ENCODE measurements around the gene RRBP1. TPM values are rescaled to one million over a fixed set of nuclear protein-coding genes. Genes with fewer than 3 reads are reported as not detected.

Gene RRBP1
- total RNA-seq, 1 experiment from 2014 or later = 75.9 TPM

- no peak for DNase-seq (ENCODE audit: low spot score)
- intact Hi-C loops (cut with micrococcal nuclease; ENCODE audit: unreplicated experiment) = no loop called here
- no TSS peak for BruUV-seq (replicated peaks)
- no peaks in the 10 kb centered on the region for H3K27me3 ChIP-seq (replicated peaks; ENCODE audit: insufficient read depth, low read depth, low read length, poor library complexity)
- peaks cover 27% of the 10 kb centered on the region for H3K36me3 ChIP-seq (ENCODE audit: insufficient read depth, low read length, poor library complexity, severe bottlenecking)
- no peaks in the 10 kb centered on the region for H3K4me1 ChIP-seq (ENCODE audit: insufficient read depth, low read length, poor library complexity, severe bottlenecking)
- TF ChIP-seq CTCF (conservative IDR thresholded peaks at IDR 0.05; ENCODE audit: low read depth, low read length) (no peak), EZH2 (IDR thresholded peaks at IDR 0.05; ENCODE audit: borderline replicate concordance, low read depth, low read length, poor library complexity, severe bottlenecking) (no peak)
- H3K27ac ChIP-seq (ENCODE audit: low read depth, low read length, poor library complexity, severe bottlenecking) = no peak overlapping the region
- CTCF ChIA-PET = no interaction called here
- no peaks in the 10 kb centered on the region for H3K9me3 ChIP-seq (ENCODE audit: low read depth, low read length, poor library complexity, severe bottlenecking)
- H3K4me3 ChIP-seq (ENCODE audit: low read depth, low read length, poor library complexity, severe bottlenecking) = no peak overlapping the region
- POLR2A ChIA-PET (ENCODE audit: low non-redundant PET) = no interaction called here
These were observed 60.6 kb downstream of the RRBP1 start for GRCh38 chr20:17621229-17621968.

GRCh38 chr20:17620371-17621228 lies 61.4 kb downstream of the RRBP1 start:
- POLR2A ChIA-PET (ENCODE audit: low non-redundant PET) = no interaction called here
- BruUV-seq (replicated peaks) = no TSS peak
- no peak overlapping the region for H3K4me3 ChIP-seq (ENCODE audit: low read depth, low read length, poor library complexity, severe bottlenecking)
- peaks cover 30% of the 10 kb centered on the region for H3K36me3 ChIP-seq (ENCODE audit: insufficient read depth, low read length, poor library complexity, severe bottlenecking)
- no peaks in the 10 kb centered on the region for H3K27me3 ChIP-seq (replicated peaks; ENCODE audit: insufficient read depth, low read depth, low read length, poor library complexity)
- no peak for DNase-seq (ENCODE audit: low spot score)
- no peak overlapping the region for H3K27ac ChIP-seq (ENCODE audit: low read depth, low read length, poor library complexity, severe bottlenecking)
- CTCF ChIA-PET = no interaction called here
- H3K4me1 ChIP-seq (ENCODE audit: insufficient read depth, low read length, poor library complexity, severe bottlenecking) = no peaks in the 10 kb centered on the region
- intact Hi-C loops (cut with micrococcal nuclease; ENCODE audit: unreplicated experiment) = no loop called here
- no peaks in the 10 kb centered on the region for H3K9me3 ChIP-seq (ENCODE audit: low read depth, low read length, poor library complexity, severe bottlenecking)
- TF ChIP-seq EZH2 (IDR thresholded peaks at IDR 0.05; ENCODE audit: borderline replicate concordance, low read depth, low read length, poor library complexity, severe bottlenecking) = no peak
- TF ChIP-seq CTCF (conservative IDR thresholded peaks at IDR 0.05; ENCODE audit: low read depth, low read length) = no peak

GRCh38 chr20:17619351-17620093 lies 62.5 kb downstream of the RRBP1 start:
- H3K27me3 ChIP-seq (replicated peaks; ENCODE audit: insufficient read depth, low read depth, low read length, poor library complexity) = no peaks in the 10 kb centered on the region
- TF ChIP-seq CTCF (conservative IDR thresholded peaks at IDR 0.05; ENCODE audit: low read depth, low read length) (no peak), EZH2 (IDR thresholded peaks at IDR 0.05; ENCODE audit: borderline replicate concordance, low read depth, low read length, poor library complexity, severe bottlenecking) (no peak)
- POLR2A ChIA-PET (ENCODE audit: low non-redundant PET) = no interaction called here
- no peak overlapping the region for H3K4me3 ChIP-seq (ENCODE audit: low read depth, low read length, poor library complexity, severe bottlenecking)
- H3K4me1 ChIP-seq (ENCODE audit: insufficient read depth, low read length, poor library complexity, severe bottlenecking) = peaks cover 5% of the 10 kb centered on the region
- intact Hi-C loops (cut with micrococcal nuclease; ENCODE audit: unreplicated experiment) = no loop called here
- no peak for DNase-seq (ENCODE audit: low spot score)
- CTCF ChIA-PET = no interaction called here
- no peaks in the 10 kb centered on the region for H3K9me3 ChIP-seq (ENCODE audit: low read depth, low read length, poor library complexity, severe bottlenecking)
- no peak overlapping the region for H3K27ac ChIP-seq (ENCODE audit: low read depth, low read length, poor library complexity, severe bottlenecking)
- peaks cover 30% of the 10 kb centered on the region for H3K36me3 ChIP-seq (ENCODE audit: insufficient read depth, low read length, poor library complexity, severe bottlenecking)
- BruUV-seq (replicated peaks) = no TSS peak
